Measurements from ENCODE around the gene C1orf216. TPM values are rescaled to one million over a fixed set of nuclear protein-coding genes. Genes with fewer than 3 reads are reported as not detected.

The C1orf216 gene
- 1 to 10 TPM; 2.9 to 3.8 TPM for total RNA-seq
- polyA plus RNA-seq (2013, experiment 1 of 2), result 7.2 TPM
- 6.2 TPM for polyA plus RNA-seq (2013, experiment 2 of 2)
- total RNA-seq, result 7.1 to 69.6 (median 18.4) reads per million in 172 experiments

- intact Hi-C loops (cut with DNase I, micrococcal nuclease), result loop anchor here (5.0 kb wide), 2 partner anchors 76 to 266 kb away; partner anchors contain the start of gene PSMB2 (in 2 of the 2)
- Histone ChIP-seq H3K4me1 (ENCODE audit: insufficient read depth, low read length) (peaks cover 38% of the 10 kb centered on the region), H3K36me3 (ENCODE audit: insufficient read depth, low read length) (peaks cover 15% of the 10 kb centered on the region), H3K27me3 (ENCODE audit: control insufficient read depth in 1 of 2, insufficient read depth in 2 of 2, low read length in 2 of 2) (no peaks in the 10 kb centered on the region), H3K27ac (ENCODE audit: low read depth in 1 of 2, low read length in 2 of 2) (peak within 1 kb of the TSS; percentile 29 to 56), H3K9me3 (ENCODE audit: control insufficient read depth in 1 of 2, insufficient read depth in 1 of 2, low read length in 2 of 2) (no peaks in the 10 kb centered on the region), H3K4me3 (ENCODE audit: low read length) (peak within 1 kb of the TSS; percentile 80)
- Mint-ChIP-seq H3K36me3 (ENCODE audit: low read depth) (no peaks in the 10 kb centered on the region), H3K4me3 (peak within 1 kb of the TSS; percentile 92), H3K27me3 (no peaks in the 10 kb centered on the region), H3K27ac (peak within 1 kb of the TSS; percentile 77), H3K9me3 (no peaks in the 10 kb centered on the region), H3K4me1 (ENCODE audit: low read depth) (peaks cover 33% of the 10 kb centered on the region)
- ATAC-seq (ENCODE audit: poor library complexity), result peak; percentile 80
- ChIA-PET POLR2A (no interaction called here), CTCF (interaction anchor here (1.5 to 2.0 kb wide), 2 partner anchors 8 to 154 kb away, joined by 3 to 7 read pairs; no protein-coding TSS in a partner anchor)
- DNase-seq, result peak; percentile 35 to 90 (median 57)
- TF ChIP-seq CTCF (IDR thresholded peaks at IDR 0.05), result no peak
Observed at GRCh38 chr1:35718492-35719336, at the start of gene C1orf216. TSS of gene C1orf216 (minus strand) at chr1:35718884. CDS start at chr1:35716321, 2,563 bp downstream.

- Mint-ChIP-seq H3K27ac (no peak overlapping the region), H3K36me3 (ENCODE audit: low read depth) (no peaks in the 10 kb centered on the region), H3K27me3 (no peaks in the 10 kb centered on the region), H3K9me3 (no peaks in the 10 kb centered on the region), H3K4me3 (no peak overlapping the region), H3K4me1 (ENCODE audit: low read depth) (peaks cover 14% of the 10 kb centered on the region)
- H3K9me3 ChIP-seq (ENCODE audit: control insufficient read depth in 1 of 2, insufficient read depth in 1 of 2, low read length in 2 of 2), result no peaks in the 10 kb centered on the region
- ATAC-seq (ENCODE audit: poor library complexity) (no peak), DNase-seq (no peak)
- CTCF ChIA-PET, result interaction anchor here (0.7 kb wide), 1 partner anchor 33 kb away, joined by 3 read pairs; no protein-coding TSS in a partner anchor
- H3K27me3 ChIP-seq (ENCODE audit: control insufficient read depth in 1 of 2, insufficient read depth in 2 of 2, low read length in 2 of 2), result no peaks in the 10 kb centered on the region
- H3K4me3 ChIP-seq (ENCODE audit: low read length), result no peak overlapping the region
- peaks cover 9% of the 10 kb centered on the region for H3K4me1 ChIP-seq (ENCODE audit: insufficient read depth, low read length)
- H3K36me3 ChIP-seq (ENCODE audit: insufficient read depth, low read length), result no peaks in the 10 kb centered on the region
- POLR2A ChIA-PET, result no interaction called here
- H3K27ac ChIP-seq (ENCODE audit: low read depth in 1 of 2, low read length in 2 of 2), result no peak overlapping the region
- intact Hi-C loops (cut with DNase I, micrococcal nuclease), result loop anchor here in 1 of 2 experiments (5.0 to 10.0 kb wide), 2 partner anchors 569 to 892 kb away; partner anchors contain the start of gene SFPQ
- no peak for TF ChIP-seq CTCF (IDR thresholded peaks at IDR 0.05)
Observed at GRCh38 chr1:35764283-35764682, 45.6 kb upstream of the C1orf216 start.

GRCh38 chr1:35763201-35763600, 44.5 kb upstream of the C1orf216 start:
- intact Hi-C loops (cut with DNase I, micrococcal nuclease), result loop anchor here in 1 of 2 experiments (5.0 to 10.0 kb wide), 2 partner anchors 568 to 891 kb away; partner anchors contain the start of gene SFPQ
- TF ChIP-seq CTCF (IDR thresholded peaks at IDR 0.05), result no peak
- no peak overlapping the region for H3K4me3 ChIP-seq (ENCODE audit: low read length)
- DNase-seq (no peak), ATAC-seq (ENCODE audit: poor library complexity) (no peak)
- CTCF ChIA-PET, result interaction anchor here (0.7 to 1.2 kb wide), 2 partner anchors 48 to 136 kb away, joined by 3 to 5 read pairs; no protein-coding TSS in a partner anchor
- H3K27me3 Mint-ChIP-seq, result no peaks in the 10 kb centered on the region
- no peak overlapping the region for H3K4me3 Mint-ChIP-seq
- H3K27ac ChIP-seq (ENCODE audit: low read depth in 1 of 2, low read length in 2 of 2), result no peak overlapping the region
- H3K27ac Mint-ChIP-seq, result no peak overlapping the region
- no peaks in the 10 kb centered on the region for H3K36me3 ChIP-seq (ENCODE audit: insufficient read depth, low read length)
- H3K27me3 ChIP-seq (ENCODE audit: control insufficient read depth in 1 of 2, insufficient read depth in 2 of 2, low read length in 2 of 2), result no peaks in the 10 kb centered on the region
- H3K4me1 Mint-ChIP-seq (ENCODE audit: low read depth), result peaks cover 7% of the 10 kb centered on the region
- H3K4me1 ChIP-seq (ENCODE audit: insufficient read depth, low read length), result no peaks in the 10 kb centered on the region
- POLR2A ChIA-PET, result no interaction called here
- no peaks in the 10 kb centered on the region for H3K9me3 ChIP-seq (ENCODE audit: control insufficient read depth in 1 of 2, insufficient read depth in 1 of 2, low read length in 2 of 2)
- no peaks in the 10 kb centered on the region for H3K9me3 Mint-ChIP-seq
- no peaks in the 10 kb centered on the region for H3K36me3 Mint-ChIP-seq (ENCODE audit: low read depth)

All from CD4-positive, alpha-beta T cell (primary cell).